NCI-H69 (cell line): ENCODE data around the gene BRIP1.
"Not testable (repeated sequence)": the region's sequence is repeated elsewhere in the genome, so short reads cannot be mapped to it uniquely, and the experiment has no call there.

Source experiments
- DNase-seq: peaks from one replicate; lab custom pipeline; 2025; lab: John Stamatoyannopoulos, UW

BRIP1 gene

DNA sequence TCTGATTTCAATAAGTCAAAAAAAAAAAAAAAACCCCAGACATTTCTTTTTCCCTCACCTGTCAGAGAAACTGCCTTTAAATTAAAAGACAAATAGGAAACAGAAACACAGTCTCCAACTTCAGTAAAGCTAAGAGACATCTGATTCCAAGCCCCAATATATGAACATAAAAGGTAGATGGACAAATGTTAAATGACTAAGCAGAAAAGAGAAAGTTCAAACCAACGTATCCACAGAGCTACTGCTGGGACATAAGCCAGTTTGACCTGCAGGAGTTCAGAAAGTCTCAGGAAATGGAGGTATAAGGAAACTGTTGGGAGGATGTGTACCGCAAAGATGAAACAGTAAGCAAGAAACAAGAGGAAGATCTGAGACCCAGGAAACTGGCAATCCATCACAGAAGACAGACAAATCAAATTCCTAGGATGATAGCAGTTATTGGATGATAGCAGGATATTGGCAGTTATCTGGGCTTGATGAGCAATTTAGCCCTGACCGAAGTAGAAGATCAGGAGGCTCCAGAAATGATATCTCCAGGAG is 135.0 kb downstream of the BRIP1 start:
- DNase-seq: no peak

DNA sequence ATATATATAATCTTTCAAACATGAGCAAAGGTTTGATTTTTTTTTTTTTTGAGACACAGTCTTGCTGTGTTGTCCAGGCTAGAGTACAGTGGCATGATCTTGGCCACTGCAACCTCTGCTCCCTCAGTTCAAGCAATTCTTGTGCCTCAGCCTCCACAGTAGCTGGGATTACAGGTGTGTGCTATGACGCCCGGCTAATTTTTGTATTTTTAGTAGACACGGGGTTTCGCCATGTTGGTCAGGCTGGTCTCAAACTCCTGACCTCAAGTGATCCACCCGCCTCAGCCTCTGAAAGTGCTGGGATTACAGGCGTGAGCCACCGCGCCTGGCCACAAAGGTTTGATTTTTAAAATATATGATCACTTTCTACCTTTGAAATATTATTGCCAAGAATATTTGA is 135.5 kb downstream of the BRIP1 start:
- DNase-seq: not testable (repeated sequence)

DNA sequence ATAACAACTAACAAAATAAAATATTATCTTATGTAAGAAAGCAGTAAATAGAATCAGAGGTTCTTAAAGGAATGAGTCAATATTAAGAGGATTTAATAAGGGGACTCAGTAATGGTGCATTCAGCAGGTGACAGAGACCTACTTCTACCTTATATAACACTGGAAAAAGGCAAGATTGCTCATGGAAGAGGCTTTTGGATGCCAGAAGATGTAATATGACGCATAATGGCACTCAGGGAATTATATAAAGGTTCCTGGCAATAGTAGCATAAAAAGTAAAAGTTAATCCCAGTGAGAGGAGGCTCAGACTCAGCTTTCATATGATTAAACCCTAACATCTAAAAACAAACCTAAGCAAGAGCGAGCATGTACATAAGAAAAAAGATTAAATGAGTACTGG is 136.4 kb downstream of the BRIP1 start:
- no peak for DNase-seq

DNA sequence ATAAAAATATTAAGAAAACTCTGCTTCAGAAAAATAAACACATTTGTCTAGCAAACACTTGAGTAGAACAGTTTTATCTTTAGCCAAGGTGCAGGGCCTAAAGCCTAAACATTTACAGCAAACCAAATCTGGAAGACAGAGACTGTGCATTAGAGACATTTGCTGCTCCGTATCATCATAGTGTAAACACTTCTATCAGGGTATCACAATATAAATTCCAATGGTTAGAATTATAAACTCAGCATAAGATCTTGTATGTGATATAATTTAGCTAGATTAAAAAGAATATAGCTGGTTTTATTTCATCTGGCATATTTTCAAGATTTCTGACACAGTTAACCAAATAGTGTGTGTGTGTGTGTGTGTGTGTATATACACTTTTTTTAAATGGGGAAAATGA is 138.6 kb downstream of the BRIP1 start:
- no peak for DNase-seq

DNA sequence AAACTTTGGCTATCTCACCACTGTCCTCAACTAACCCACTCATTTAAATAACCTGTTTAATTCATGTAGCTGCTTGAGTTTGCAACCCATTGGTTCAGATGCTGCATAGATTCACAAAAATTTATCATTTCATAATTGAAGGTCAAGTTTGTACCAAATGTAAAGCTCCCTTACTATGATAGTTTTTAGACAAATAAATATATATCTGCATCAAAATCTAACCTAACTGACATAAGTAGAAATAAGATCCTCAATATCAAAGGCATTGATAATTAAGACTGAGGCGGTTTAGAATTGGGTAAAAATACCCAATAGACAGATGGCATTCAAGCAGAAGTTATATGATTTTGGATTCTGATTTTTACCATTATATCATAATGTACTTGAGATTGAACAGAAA is 139.4 kb downstream of the BRIP1 start:
- no peak for DNase-seq

DNA sequence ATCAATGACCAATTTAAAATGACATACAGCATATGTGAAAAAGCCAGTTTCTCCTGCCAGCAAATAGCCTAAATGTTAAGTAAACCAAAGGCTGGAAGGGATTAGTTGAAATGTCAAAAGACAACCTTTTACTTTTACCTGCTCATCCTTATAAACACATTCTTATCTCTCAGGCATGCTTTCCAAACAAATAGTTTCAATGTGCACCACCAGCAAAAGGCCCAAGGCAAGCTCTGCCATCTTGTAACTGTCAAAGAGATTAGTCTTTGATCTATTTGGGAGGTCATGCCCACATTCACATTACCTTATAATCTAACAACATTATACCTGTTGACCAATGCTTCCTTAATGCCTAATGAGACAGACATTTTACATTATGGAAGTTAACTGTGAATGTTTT is 140.1 kb downstream of the BRIP1 start:
- no peak for DNase-seq

DNA sequence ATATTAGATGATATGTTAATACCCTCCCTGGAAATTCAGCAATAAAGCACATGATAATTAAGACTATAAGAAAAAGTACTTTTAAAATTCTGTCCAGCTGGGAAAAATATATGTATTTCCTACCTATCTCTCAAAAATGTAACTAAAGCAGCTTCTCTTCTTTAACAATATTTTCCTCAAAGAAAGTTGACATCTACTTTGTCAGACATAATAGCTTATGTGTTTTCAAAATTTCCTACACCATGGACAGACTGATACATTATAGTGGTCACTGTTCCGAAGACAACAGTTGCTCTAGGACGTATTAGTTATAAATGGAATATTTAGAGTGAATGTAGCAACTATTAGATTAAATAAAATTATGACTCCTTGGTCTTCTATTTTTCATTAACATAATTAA is 140.9 kb downstream of the BRIP1 start:
- no peak for DNase-seq

DNA sequence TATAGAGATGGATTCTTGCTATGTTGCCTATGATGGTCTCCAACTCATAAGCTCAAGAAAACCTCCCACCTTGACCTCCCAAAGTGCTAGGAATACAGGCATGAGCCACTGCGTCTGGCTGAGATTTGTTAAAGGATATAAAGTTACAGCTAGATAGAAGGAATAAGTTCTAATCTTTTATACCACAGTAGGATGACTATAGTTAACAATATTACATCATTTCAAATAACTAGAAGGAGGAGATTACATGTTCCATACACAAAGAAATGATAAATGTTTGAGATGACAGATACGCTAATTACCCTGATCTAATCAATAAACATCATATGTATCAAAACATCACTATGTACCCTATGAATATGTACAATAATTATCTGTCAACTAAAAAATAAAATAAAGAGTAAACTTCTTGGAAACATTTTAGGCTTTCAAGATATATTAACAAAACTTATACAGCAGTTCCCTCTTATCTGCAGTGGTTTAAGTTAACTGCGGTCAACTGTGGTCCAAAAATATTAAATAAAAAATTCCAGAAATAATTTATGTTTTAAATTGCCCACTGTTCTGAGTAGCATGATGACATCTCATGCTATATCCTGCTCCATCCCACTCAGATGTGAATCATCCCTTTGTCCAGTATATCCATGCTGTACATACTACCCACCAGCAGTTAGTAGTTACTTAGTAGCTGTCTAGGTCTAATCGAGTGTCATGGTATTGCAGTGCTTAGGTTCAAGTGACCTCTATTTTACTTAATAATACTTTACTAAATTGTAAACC is 143.1 kb downstream of the BRIP1 start:
- no peak for DNase-seq

DNA sequence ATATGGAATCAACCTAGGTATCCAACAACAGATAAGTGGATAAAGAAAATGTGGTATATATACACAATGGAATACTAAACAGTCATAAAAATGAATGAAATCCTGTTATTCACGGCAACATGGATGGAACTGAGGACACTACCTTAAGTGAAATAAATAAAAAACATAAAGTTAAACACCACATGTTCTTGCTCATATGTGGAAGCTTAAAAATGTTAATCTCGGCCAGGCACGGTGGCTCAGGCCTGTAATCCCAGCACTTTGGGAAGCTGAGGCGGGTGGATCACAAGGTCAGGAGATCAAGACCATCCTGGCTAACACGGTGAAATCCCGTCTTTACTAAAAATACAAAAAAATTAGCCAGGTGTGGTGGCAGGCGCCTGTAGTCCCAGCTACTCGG is 144.1 kb downstream of the BRIP1 start:
- not testable (repeated sequence) for DNase-seq

DNA sequence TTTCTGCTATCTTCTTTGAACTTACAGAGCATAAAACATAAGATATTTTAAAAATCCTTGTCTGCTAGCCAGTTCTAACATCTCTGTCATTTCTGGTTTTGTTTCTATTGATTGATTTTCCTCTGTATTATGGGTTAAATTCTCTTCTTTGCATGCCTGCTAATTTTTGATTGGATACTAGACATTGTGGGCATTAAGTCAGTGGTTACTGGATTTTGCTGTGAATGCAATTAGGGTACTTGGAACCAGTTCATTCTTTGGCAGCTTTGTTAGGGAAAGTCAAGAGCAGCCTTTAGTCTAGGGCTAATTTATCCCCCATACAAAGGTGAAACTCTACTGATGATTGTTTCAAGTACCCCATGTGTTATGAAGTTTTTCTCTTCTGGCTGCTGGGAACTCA is 145.3 kb downstream of the BRIP1 start:
- DNase-seq: no peak

DNA sequence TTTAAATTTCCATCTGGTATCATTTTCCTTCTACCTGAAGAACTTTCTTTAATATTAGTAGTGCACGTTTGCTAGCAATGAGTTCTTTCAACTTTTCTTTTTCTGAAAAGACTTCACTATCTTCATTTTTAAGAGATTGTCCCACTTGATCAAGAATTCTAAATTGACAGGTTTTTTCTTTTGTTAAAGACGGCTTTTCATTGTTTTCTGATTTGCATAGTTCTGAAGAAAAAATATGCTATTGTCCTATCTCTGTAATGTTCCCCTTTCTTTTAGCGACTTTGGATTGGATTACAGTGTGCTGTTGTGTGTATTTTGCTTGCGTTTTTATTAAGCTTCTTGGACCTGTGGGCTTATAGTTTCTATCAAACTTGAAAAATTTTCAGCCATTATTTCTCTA is 146.0 kb downstream of the BRIP1 start:
- DNase-seq: no peak

DNA sequence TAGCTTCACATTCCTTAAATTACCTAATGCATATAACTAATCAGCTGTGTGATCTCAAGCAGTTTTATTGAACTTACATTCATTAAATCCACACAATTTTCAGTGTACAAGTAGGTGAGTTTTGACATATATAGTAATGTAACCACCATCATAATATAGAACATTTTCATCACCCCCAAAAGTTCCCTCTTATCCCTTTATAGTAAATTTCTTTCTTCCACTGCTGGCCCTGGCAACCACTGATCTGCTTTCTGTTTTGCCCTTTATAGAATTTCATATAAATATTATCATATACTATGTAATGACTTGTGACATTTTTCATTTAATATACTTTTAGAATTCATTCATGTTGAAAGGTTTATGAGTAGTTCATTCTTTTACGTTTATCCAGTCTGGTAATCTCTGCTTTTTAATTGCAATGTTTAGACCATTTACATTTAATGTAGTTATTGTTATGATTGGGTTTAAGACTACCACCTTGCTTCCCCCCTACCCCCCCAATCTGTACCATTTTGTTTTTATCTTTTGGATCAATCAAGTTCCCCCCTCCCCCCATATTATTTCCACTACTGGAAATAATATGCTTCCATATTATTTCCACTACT is 147.0 kb downstream of the BRIP1 start:
- no peak for DNase-seq

DNA sequence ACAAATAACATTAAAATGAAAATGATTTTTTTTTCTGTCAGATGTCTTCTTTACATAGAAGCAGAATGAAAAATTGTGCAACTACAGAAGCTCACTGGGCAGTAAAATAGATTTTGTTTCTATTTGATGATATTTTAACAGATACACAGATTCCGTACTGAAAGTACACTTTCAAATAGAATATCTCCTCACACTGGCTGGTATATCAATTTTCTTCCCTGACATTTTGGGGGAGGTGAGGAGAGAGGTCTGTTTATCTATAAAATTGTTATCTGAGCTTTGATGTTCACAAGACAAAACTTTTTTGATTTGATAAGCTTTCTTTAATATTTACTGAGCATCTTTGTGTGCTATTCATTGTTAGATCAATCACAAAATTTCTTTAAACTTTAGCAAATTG is 148.0 kb downstream of the BRIP1 start:
- DNase-seq: no peak

DNA sequence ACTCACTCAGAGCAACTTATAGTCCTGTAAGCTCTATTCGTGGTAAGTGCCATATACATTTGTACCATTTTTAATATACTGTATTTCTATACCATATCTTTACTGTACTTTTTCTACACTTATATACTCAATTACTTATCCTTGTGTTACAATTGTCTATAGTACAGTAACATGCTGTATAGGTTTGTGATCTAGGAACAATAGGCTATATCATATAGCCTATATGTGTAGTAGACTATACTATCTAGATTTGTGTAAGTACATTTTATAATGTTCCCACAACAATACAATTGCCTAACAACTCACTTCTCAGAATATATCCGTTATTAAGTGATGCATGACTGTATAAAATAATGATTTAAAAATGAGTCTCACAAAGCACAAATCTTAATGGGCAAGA is 149.0 kb downstream of the BRIP1 start:
- DNase-seq: no peak

DNA sequence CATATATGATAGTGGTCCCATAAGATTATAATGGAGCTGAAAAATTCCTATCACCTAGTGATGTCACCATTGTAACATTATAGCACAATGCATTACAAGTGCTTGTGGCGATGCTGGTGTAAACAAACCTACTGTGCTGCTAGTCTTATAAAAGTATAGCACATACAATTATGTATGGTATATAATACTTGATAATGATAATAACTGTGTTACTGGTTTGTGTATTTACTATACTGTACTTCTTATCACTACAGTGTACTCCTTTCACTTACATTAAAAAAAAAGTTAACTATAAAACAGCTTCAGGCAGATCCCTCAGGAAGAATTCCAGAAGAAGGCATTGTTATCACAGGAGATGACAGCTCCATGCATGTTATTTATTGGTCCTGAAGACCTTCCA is 150.3 kb downstream of the BRIP1 start:
- no peak for DNase-seq

DNA sequence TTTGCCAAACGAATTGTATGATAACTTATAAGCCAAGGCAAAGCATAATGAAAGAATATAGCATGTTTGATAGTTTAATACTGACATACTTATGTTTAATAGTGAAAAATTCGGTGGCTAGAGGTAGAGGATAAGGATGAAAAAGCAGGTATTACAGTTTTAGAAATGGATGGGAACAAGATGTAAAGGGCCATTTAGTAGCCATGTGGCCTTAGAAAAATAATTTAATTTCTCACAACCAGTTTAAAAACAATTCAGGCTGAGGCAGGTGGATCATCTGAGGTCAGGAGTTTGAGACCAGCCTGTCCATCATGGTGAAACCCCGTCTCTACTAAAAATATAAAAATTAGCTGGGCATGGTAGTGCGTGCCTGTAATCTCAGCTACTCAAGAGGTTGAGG is 152.8 kb downstream of the BRIP1 start:
- DNase-seq: no peak

DNA sequence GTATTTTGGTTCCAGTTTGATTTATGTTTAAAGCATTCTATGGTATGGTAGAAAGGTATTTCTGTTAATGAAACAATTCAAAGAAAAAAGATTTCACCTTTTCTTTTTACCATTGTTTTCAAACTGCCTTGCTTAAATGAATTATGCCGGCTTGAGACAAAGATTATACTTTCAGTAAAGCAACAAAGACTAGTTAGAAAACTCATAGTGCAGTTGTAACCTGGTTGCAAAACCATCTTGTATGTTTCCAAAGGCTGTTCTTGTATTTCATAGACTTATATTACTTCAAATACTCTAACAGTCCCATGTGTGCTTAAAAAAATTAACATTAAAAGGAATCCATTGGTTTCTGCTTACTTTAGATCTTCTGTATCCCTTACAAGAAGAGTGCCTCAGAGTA is 153.8 kb downstream of the BRIP1 start:
- DNase-seq: no peak

DNA sequence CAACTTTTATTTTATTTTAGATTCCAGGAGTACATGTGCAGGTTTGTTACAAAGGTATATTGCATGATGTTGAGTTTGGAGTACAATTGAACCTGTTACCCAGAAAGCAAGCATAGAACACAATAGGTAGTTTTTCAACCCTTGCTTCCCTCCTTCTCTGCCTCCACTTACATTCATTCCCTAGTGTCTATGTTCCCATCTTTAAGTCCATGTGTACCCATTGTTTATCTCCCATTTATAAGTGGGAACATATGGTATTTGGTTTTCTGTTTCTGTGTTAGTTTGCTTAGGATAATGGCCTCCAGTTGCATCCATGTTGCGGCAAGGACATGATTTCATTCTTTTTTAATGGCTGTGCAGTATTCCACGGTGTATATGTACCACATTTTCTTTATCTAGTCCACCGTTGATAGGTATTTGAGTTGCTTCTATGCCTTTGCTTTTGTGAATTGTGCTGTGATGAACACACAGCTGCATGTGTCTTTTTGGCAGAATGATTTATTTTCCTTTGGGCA is 158.3 kb downstream of the BRIP1 start:
- no peak for DNase-seq

DNA sequence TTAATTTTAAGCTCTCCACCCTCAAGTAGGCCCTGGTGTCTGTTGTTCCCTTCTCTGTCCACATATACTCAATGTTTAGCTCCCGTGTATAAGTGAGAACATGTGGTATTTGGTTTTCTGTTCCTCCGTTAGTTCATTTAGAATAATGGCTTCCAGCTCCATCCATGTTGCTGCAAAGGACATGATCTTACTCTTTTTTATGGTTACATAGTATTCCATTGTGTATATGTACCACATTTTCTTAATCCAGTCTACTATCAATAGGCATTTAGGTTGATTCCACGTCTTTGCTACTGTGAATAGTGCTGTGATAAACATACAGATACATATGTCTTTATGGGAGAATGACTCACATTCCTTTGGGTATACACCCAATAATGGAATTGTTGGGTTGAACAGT is 160.9 kb downstream of the BRIP1 start:
- no peak for DNase-seq

DNA sequence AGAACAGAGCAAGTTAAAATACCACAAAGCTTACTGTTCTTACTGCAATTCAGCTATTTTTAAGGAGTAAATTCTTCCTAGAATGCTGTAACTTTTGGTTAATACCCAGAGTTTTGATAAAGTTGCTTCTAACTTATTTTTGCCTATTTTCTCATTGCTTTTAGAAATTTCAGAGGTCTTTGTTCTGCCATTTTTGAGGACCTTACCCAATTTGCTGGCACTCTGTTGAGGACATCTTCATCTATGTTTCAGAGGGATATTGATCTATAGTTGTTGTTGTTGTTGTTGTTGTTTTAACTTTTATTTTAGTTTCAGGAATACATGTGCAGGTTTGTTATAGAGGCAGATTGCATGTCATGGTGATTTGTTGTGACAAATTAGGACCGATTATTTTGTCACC is 161.3 kb downstream of the BRIP1 start:
- DNase-seq: no peak

DNA sequence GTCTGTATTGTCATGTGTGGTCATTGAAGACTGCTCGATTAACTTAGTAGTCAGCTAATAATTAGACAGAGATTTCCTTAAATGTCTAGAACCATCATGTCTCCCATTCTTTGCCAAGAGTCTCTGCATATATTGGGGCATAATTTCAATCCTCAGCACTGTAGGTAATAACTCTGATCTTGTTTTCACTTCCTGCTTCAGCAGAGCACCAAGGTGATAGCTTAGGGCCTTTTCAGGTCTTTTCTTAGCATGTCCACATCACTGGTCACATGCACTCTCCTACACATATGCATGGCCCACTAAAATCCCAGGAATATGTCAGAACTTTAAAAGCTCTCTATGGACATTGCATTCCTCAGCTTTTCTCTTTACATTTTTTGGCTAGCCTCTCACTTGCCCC is 162.0 kb downstream of the BRIP1 start:
- no peak for DNase-seq

DNA sequence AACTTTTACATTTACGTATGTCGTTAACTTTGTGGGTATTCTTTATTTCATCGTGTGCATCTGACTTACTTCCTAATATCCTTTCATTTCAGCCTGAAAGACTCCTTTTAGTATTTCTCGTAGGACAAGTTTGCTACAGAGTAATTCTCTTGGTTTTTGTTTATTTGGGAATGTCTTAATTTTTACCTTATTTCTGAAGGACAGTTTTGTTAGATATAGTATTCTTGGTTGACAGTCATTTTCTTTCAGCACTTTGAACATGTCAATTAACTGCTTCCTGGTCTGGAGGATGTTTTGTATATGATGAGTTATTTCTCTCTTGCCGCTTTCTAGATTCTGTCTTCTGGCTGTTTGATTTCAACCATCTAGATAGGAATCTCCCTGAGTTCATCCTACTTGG is 163.1 kb downstream of the BRIP1 start:
- no peak for DNase-seq

DNA sequence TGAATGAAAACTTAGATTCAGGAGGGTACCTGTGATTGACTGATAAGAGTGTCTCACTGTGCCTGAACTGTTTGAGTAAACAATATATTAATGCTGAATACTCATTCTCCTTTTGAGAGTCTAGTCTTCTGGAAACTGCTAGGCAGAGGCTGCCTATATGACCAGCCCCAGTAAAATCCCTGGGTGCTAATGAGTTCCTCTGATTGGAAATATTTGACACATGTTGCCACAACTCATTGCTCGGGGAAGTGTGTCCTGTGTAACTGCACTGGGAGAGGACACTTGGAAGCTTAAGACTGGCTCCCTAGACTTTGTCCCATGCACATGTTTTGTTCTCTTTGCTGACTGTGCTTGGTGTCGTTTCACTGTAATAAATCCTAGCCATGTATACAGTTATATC is 163.6 kb downstream of the BRIP1 start:
- no peak for DNase-seq

DNA sequence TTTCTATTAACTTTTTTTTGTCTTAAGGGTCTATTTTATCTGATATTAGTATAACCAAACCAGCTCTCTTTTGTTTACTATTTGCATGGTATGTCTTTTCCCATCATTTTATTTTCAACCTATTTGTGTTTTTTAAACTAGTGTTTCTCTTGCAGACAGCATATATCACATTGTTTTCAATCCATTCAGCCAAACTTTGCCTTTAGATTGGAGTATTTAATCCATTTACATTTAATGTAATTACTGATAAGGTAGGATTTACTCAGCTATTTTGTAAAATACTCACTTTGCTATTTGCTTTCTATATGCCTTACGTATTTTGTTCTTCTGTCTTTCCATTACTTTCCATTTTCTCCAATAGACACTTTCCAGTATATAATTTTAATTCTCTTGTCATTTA is 164.3 kb downstream of the BRIP1 start:
- DNase-seq: no peak
